Cardiac fibroblast (primary cell): ENCODE results near the gene ALKBH3.
A peak's percentile ranks its signal among the peaks of the same experiment; 100 is the strongest.

ENCODE experiments used
- DNase-seq, 2 donors: peaks; one replicate each; pipeline versions ENCODE4 v3.0.0 to v3.0.0-alpha.2; 2010; ENCODE audit warnings: low read depth in 2 of 2
- H3K4me3 ChIP-seq, 2 donors: replicated peaks in 1 of 2; 1 replicate in 1 of 2; 2 replicates in 1 of 2; pipeline ENCODE4 v1.5.1; 2011; ENCODE audit warnings: low read depth in 2 of 2, low read length in 2 of 2, mild to moderate bottlenecking in 2 of 2, moderate library complexity in 1 of 2
- CTCF ChIP-seq: IDR thresholded peaks from one replicate; pipeline ENCODE4 v1.5.1; 2011; ENCODE audit warnings: low read depth, mild to moderate bottlenecking, low read length, inconsistent platforms

Gene ALKBH3

GRCh38 chr11:43842021-43842420 is 38.6 kb upstream of the ALKBH3 start:
- TF ChIP-seq CTCF = no peak
- no peak overlapping the region for H3K4me3 ChIP-seq
- DNase-seq = no peak

GRCh38 chr11:43845816-43846215 is 34.8 kb upstream of the ALKBH3 start:
- H3K4me3 ChIP-seq = no peak overlapping the region
- TF ChIP-seq CTCF = no peak
- no peak for DNase-seq

GRCh38 chr11:43852057-43852636 is 28.5 kb upstream of the ALKBH3 start:
- peak; percentile 83 for TF ChIP-seq CTCF
- H3K4me3 ChIP-seq = no peak overlapping the region
- DNase-seq = peak; percentile 87 to 88

- no peak for TF ChIP-seq CTCF
- peak; percentile 41 to 59 for DNase-seq
- H3K4me3 ChIP-seq = no peak overlapping the region
These were observed 26.9 kb upstream of the ALKBH3 start for GRCh38 chr11:43853781-43854180.

GRCh38 chr11:43856993-43857392 is 23.6 kb upstream of the ALKBH3 start:
- H3K4me3 ChIP-seq = no peak overlapping the region
- no peak for DNase-seq
- no peak for TF ChIP-seq CTCF

- no peak for DNase-seq
- no peak for TF ChIP-seq CTCF
- no peak overlapping the region for H3K4me3 ChIP-seq
These were observed 19.5 kb upstream of the ALKBH3 start for GRCh38 chr11:43861141-43861540.

- peak; percentile 42 to 73 for DNase-seq
- no peak overlapping the region for H3K4me3 ChIP-seq
- no peak for TF ChIP-seq CTCF
These were observed 14.1 kb upstream of the ALKBH3 start for GRCh38 chr11:43866520-43866919.
